Measurements from ENCODE around the gene FAM193B.

- no peak for TF ChIP-seq BHLHE40 (IDR thresholded peaks at IDR 0.05; ENCODE audit: low read depth, low read length)
- no peak for TF ChIP-seq CHD2 (IDR thresholded peaks at IDR 0.05; ENCODE audit: low read length, partially characterized antibody)
- TF ChIP-seq CTCF (IDR thresholded peaks at IDR 0.05) = no peak
- TF ChIP-seq USF2 (IDR thresholded peaks at IDR 0.05) = no peak
Observed at GRCh38 chr5:177576169-177576568, 21.8 kb upstream of the FAM193B start.

Measured in A549 (cell line).